PFSK-1 (cell line): ENCODE data around the gene KCNJ1.

ENCODE experiments used
- FOXP2 ChIP-seq: optimal IDR thresholded peaks from 2 replicates; pipeline ENCODE3; 2011; ENCODE audit warnings: borderline replicate concordance, control low read depth, inconsistent platforms; ENCODE audit not compliant: insufficient read depth; ENCODE audit errors: extremely low read length, extremely low read depth
- POLR2AphosphoS5 ChIP-seq: IDR thresholded peaks from 2 replicates; pipeline ENCODE4 v1.6.1; 2012; ENCODE audit warnings: low read depth, mild to moderate bottlenecking, control low read depth, low read length, moderate library complexity
- REST ChIP-seq, 2 experiments: IDR thresholded peaks; 2 replicates each; pipeline versions ENCODE4 v1.6.1 to v1.8.0; 2011 to 2012; ENCODE audit warnings: low read depth in 2 of 2, low read length in 2 of 2, control low read depth in 1 of 2, inconsistent platforms in 1 of 2, mild to moderate bottlenecking in 1 of 2, moderate library complexity in 1 of 2; ENCODE audit not compliant: insufficient read depth in 1 of 2
- SIN3A ChIP-seq: IDR thresholded peaks from 2 replicates; pipeline ENCODE4 v1.6.1; 2012; ENCODE audit warnings: mild to moderate bottlenecking, low read length, moderate library complexity, borderline replicate concordance; ENCODE audit not compliant: insufficient read depth
- TAF1 ChIP-seq: IDR thresholded peaks from 2 replicates; pipeline ENCODE4 v1.6.1; 2012; ENCODE audit warnings: low read length, control low read depth, borderline replicate concordance; ENCODE audit not compliant: insufficient read depth

Gene KCNJ1

GRCh38 chr11:128888034-128888985 lies 21.2 kb upstream of the KCNJ1 start:
- no peak for TF ChIP-seq FOXP2
- TF ChIP-seq TAF1, result no peak
- TF ChIP-seq POLR2AphosphoS5, result no peak
- no peak for TF ChIP-seq REST (IDR thresholded peaks at IDR 0.05; ENCODE audit: insufficient read depth in 1 of 2, low read depth in 2 of 2, low read length in 2 of 2)
- TF ChIP-seq SIN3A, result no peak

- TF ChIP-seq POLR2AphosphoS5 (no peak), REST (IDR thresholded peaks at IDR 0.05; ENCODE audit: insufficient read depth in 1 of 2, low read depth in 2 of 2, low read length in 2 of 2) (no peak), TAF1 (no peak)
Observed at GRCh38 chr11:128886406-128887124, 19.5 kb upstream of the KCNJ1 start.

GRCh38 chr11:128884703-128885338 lies 17.7 kb upstream of the KCNJ1 start:
- no peak for TF ChIP-seq POLR2AphosphoS5
- no peak for TF ChIP-seq SIN3A
- TF ChIP-seq REST (IDR thresholded peaks at IDR 0.05; ENCODE audit: insufficient read depth in 1 of 2, low read depth in 2 of 2, low read length in 2 of 2), result no peak
- TF ChIP-seq FOXP2, result no peak
- TF ChIP-seq TAF1, result no peak

GRCh38 chr11:128884054-128884453 lies 17.0 kb upstream of the KCNJ1 start:
- TF ChIP-seq FOXP2, result no peak
- no peak for TF ChIP-seq REST (IDR thresholded peaks at IDR 0.05; ENCODE audit: insufficient read depth in 1 of 2, low read depth in 2 of 2, low read length in 2 of 2)
- TF ChIP-seq SIN3A, result no peak
- TF ChIP-seq POLR2AphosphoS5, result no peak
